ENCODE measurements around the gene SRRM5.
"Not testable (repeated sequence)": the region's sequence is repeated elsewhere in the genome, so short reads cannot be mapped to it uniquely, and the experiment has no call there.

SRRM5 gene

DNA sequence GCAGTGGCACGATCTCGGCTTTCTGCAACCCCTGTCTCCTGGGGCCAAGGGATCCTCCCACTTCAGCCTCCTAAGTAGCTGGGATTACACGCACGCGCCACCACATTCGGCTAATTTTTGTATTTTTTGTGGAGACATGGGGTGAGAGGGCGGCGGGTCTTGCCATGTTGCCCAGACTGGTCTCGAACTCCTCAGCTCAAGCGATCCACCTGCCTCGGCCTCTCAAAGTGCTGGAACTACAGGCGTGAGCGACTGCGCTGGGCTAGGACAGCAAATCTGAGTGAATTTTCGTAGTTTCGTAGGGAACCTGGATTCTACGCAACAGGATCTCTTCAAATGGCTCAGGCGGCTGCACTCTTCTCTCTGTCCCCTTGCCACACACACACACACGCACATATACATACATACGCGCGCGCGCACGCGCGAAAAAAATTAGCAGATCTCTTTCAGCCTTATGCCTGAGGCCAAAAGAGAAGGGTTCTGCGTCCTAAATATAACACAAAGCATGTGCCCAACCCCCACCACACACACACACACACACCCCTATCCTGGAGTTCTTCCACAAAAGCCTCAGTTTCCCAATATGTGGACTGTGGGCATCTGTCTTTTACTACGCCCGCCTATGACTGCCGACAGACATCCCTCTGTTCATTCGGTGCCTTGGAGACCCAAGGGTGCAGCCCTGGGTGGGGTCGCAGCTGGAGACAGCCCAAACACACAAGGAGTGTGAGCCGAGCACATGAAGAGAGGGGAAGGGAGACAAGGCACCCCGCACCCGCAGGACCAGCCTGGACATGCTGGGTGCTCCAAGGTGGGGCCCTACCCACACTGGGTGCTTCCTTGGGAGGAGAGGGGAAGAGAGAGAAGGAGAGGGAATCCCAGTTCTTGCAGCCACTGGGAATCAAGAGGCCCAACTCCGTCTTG lies 35.7 kb upstream of the SRRM5 start:
- H3K27me3 ChIP-seq (ENCODE audit: insufficient read depth, low read length) = no peaks in the 10 kb centered on the region
- H3K4me3 ChIP-seq (ENCODE audit: low read length) = peak overlapping the region; percentile 30
- H3K36me3 ChIP-seq (ENCODE audit: insufficient read depth, low read length) = peaks cover 18% of the 10 kb centered on the region
- peaks cover 14% of the 10 kb centered on the region for H3K4me1 ChIP-seq (ENCODE audit: insufficient read depth, low read length)
- peak overlapping the region; percentile 84 for H2AFZ ChIP-seq (ENCODE audit: low read depth, low read length)
- H3K9me3 ChIP-seq (ENCODE audit: low read length) = no peaks in the 10 kb centered on the region

DNA sequence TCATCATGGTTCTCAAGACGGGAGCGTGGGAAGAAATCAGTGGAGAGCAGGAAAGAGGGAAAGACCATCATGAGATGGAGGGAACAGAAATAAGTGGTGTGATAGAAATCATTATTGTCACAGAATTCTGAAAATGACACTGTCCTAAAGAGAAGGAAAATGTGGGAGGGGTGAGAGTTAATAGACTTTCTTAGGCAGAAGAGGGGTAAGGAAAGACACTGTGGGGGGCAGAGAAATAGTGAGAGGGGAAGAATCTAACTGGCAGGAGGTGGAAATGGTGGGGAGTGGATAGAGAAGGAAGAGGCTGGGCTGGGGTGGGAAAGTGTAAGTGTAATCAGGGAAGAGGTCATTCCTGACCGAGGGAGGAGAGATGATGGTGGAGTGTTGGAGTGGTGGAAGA lies 33.1 kb upstream of the SRRM5 start:
- no peaks in the 10 kb centered on the region for H3K36me3 ChIP-seq (ENCODE audit: insufficient read depth, low read length)
- no peak overlapping the region for H2AFZ ChIP-seq (ENCODE audit: low read depth, low read length)
- H3K27me3 ChIP-seq (ENCODE audit: insufficient read depth, low read length) = no peaks in the 10 kb centered on the region
- H3K4me1 ChIP-seq (ENCODE audit: insufficient read depth, low read length) = peaks cover 12% of the 10 kb centered on the region
- no peaks in the 10 kb centered on the region for H3K9me3 ChIP-seq (ENCODE audit: low read length)
- H3K4me3 ChIP-seq (ENCODE audit: low read length) = no peak overlapping the region

DNA sequence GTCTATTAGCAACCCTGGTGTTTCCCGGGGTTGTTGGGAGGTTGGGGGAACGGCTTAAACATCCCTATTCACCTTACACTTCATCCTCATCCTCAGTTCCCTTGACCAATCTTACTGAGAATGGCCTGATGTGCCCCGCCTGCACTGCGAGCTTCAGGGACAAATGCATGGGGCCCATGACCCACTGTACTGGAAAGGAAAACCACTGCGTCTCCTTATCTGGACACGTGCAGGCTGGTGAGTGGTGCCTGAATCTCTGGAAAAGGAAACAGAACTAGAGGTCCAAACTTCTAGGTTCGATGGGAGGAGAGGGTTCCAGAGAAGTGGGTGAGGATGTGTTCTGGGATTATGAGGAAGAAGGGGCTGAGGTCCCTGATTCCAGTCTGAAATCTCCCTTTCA lies 30.4 kb upstream of the SRRM5 start:
- Histone ChIP-seq H3K4me3 (ENCODE audit: low read length) (no peak overlapping the region), H3K27me3 (ENCODE audit: insufficient read depth, low read length) (no peaks in the 10 kb centered on the region), H3K36me3 (ENCODE audit: insufficient read depth, low read length) (peaks cover 3% of the 10 kb centered on the region), H3K9me3 (ENCODE audit: low read length) (no peaks in the 10 kb centered on the region), H3K4me1 (ENCODE audit: insufficient read depth, low read length) (no peaks in the 10 kb centered on the region), H2AFZ (ENCODE audit: low read depth, low read length) (no peak overlapping the region)

DNA sequence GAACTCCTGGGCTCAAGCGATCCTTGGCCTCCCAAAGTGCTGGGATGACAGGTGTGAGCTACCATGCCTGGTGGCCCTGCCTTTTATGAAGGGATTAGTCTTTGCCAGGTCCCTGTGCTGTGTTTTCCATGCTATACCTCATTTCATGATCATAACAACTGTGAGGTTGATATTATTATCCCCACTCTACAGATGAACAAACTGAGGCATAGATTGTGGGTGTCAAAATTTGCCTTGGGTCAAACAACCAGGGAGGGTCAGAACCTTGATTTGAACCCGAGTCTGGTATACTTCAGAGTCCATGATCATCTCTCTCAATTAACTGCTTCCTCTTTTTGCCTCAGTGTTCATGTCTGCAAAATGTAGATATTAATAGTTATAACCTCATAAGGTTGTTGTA lies 29.4 kb upstream of the SRRM5 start:
- Histone ChIP-seq H3K4me3 (ENCODE audit: low read length) (no peak overlapping the region), H3K36me3 (ENCODE audit: insufficient read depth, low read length) (peaks cover 5% of the 10 kb centered on the region), H3K4me1 (ENCODE audit: insufficient read depth, low read length) (no peaks in the 10 kb centered on the region), H3K9me3 (ENCODE audit: low read length) (no peaks in the 10 kb centered on the region), H2AFZ (ENCODE audit: low read depth, low read length) (no peak overlapping the region), H3K27me3 (ENCODE audit: insufficient read depth, low read length) (no peaks in the 10 kb centered on the region)

DNA sequence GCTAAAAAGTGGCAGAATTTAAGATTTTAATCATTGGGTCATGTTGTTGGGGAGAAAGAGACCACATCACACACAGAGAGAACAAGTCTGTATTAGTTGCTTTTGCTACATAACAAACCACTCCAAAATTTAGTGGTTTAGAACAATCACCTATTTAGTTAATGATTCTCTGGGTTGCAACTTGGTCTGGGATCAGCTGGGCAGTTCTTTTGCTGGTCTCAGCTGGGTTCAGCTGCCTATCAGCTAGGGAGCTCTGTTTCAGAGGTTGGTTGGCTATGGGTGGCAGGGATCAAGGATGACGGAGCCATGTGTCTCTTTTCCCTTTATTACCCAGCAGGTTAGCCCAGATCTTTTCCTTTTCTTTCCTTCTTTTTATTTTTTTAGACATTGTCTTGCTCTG lies 27.4 kb upstream of the SRRM5 start:
- Histone ChIP-seq H3K9me3 (ENCODE audit: low read length) (no peaks in the 10 kb centered on the region), H3K4me1 (ENCODE audit: insufficient read depth, low read length) (no peaks in the 10 kb centered on the region), H3K36me3 (ENCODE audit: insufficient read depth, low read length) (peaks cover 11% of the 10 kb centered on the region), H3K27me3 (ENCODE audit: insufficient read depth, low read length) (no peaks in the 10 kb centered on the region), H2AFZ (ENCODE audit: low read depth, low read length) (no peak overlapping the region), H3K4me3 (ENCODE audit: low read length) (no peak overlapping the region)

DNA sequence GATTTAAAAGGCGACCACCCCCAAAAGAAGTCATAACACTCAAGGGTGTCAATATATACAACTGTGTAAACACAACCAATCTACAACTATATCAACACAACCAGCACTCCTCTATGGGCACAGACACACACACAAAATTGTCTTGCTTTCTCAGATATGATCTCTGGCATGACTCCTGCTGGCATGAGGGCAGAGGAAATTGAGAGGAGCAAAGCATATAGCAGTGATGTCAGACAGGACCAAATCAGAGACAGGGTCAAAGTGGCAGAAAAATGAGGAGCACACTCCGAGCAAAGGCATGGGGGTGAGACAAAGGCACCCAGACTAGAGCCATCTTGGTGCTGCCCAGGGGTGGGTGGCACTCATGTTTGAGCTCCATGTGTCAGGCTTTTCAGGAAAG lies 25.5 kb upstream of the SRRM5 start:
- no peaks in the 10 kb centered on the region for H3K27me3 ChIP-seq (ENCODE audit: insufficient read depth, low read length)
- no peaks in the 10 kb centered on the region for H3K4me1 ChIP-seq (ENCODE audit: insufficient read depth, low read length)
- H2AFZ ChIP-seq (ENCODE audit: low read depth, low read length) = no peak overlapping the region
- no peaks in the 10 kb centered on the region for H3K9me3 ChIP-seq (ENCODE audit: low read length)
- no peak overlapping the region for H3K4me3 ChIP-seq (ENCODE audit: low read length)
- peaks cover 22% of the 10 kb centered on the region for H3K36me3 ChIP-seq (ENCODE audit: insufficient read depth, low read length)

DNA sequence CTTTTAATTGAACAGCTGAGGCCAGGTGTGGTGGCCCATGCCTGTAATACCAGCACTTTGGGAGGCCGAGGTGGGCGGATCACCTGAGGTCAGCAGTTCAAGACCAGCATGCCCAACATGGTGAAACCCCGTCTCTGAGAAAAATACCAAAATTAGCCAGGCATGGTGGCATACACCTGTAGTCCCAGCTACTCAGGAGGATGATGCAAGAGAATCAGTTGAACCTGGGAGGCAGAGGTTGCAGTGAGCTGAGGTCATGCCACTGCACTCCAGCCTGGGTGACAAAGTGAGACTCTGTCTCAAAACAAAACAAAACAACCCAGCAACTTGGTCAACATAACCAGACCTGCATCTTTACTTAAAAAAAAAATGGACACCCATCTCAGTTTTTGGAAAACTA lies 24.9 kb upstream of the SRRM5 start:
- H3K4me3 ChIP-seq (ENCODE audit: low read length); H3K27me3 ChIP-seq (ENCODE audit: insufficient read depth, low read length); H3K4me1 ChIP-seq (ENCODE audit: insufficient read depth, low read length); H3K9me3 ChIP-seq (ENCODE audit: low read length); H2AFZ ChIP-seq (ENCODE audit: low read depth, low read length): not testable (repeated sequence)
- peaks cover 23% of the 10 kb centered on the region for H3K36me3 ChIP-seq (ENCODE audit: insufficient read depth, low read length)

DNA sequence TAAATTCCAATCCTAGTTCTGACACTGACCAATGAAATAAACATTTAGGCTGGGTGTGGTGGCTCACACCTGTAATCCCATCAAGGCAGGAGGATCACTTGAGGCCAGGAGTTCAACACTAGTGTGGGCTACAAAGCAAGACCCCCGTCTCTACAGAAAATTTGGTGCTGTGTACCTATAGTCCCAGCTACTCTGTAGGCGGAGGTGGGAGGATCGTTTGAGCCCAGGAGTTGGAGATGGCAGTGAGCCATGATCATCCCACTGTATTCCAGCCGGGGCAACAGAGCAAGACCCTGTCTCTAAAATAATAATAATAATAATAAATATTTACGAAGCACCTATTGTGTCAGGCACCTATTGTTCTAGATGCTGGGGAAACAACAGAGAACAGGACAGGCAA lies 22.6 kb upstream of the SRRM5 start:
- Histone ChIP-seq H2AFZ (ENCODE audit: low read depth, low read length) (no peak overlapping the region), H3K4me3 (ENCODE audit: low read length) (no peak overlapping the region), H3K27me3 (ENCODE audit: insufficient read depth, low read length) (no peaks in the 10 kb centered on the region), H3K36me3 (ENCODE audit: insufficient read depth, low read length) (peaks cover 43% of the 10 kb centered on the region), H3K4me1 (ENCODE audit: insufficient read depth, low read length) (peaks cover 4% of the 10 kb centered on the region), H3K9me3 (ENCODE audit: low read length) (no peaks in the 10 kb centered on the region)

DNA sequence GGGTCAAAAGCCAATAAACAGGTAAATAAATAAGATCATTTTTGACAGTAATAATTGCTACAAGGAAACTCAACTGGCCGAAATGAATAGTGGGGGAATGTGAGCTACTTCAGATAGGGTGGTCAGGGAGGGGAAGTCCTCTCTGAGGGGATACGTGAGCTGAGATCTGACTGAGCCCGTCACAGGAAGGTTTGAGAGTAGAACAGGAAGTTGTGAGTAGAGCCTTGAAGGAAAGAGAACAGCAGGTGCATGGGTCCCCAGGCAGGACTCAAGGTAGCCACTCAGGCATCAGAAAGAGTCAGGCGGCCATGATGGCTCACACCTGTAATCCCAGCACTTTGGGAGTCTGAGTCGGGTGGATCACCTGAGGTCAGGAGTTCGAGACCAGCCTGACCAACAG lies 22.2 kb upstream of the SRRM5 start:
- Histone ChIP-seq H3K27me3 (ENCODE audit: insufficient read depth, low read length) (no peaks in the 10 kb centered on the region), H3K4me3 (ENCODE audit: low read length) (no peak overlapping the region), H3K9me3 (ENCODE audit: low read length) (no peaks in the 10 kb centered on the region), H3K4me1 (ENCODE audit: insufficient read depth, low read length) (peaks cover 6% of the 10 kb centered on the region), H3K36me3 (ENCODE audit: insufficient read depth, low read length) (peaks cover 43% of the 10 kb centered on the region), H2AFZ (ENCODE audit: low read depth, low read length) (no peak overlapping the region)

DNA sequence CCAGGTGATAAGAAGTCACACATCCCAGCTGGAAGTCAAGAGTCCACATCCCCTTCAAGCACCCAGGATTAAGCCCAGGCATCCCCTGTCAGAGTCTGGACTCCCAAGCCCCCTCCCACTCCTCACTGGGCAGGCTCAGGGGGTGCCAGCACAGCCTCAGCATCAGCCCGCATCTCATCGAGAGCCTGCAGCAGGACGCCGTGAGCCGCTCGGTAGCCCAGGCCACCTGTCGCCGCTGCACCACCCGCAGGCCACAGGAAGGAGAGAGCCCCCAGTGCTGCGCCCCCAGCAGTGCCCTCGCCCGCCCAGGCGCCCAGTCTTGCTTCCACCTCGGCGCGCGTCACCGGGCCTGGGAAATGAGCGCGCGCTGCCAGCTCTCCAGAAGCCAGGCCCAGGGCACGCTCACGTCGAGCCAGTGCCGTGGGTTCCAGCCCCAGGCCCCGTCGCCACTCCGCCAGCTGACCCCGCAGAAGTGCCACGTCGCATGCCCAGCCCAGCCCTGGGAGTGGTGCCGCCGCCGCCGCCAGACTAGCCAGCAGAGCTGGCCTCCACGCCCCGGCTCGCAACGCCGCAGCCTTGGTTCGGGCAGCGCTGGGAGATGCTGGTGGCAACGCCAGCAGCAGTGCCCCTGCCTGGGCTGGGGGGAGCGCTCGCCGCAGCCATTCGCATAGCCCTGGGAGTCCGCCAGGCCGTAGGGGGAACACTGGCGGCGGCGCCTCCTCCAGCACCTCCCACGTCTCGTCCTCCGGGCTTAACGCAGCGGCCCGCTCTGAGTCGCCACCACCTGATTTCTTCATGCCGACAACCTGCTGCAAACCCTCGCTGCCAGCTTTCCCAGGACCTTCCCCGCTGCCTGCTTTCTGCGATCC lies 19.8 kb upstream of the SRRM5 start:
- no peaks in the 10 kb centered on the region for H3K9me3 ChIP-seq (ENCODE audit: low read length)
- no peaks in the 10 kb centered on the region for H3K27me3 ChIP-seq (ENCODE audit: insufficient read depth, low read length)
- H3K4me1 ChIP-seq (ENCODE audit: insufficient read depth, low read length) = peaks cover 15% of the 10 kb centered on the region
- H3K36me3 ChIP-seq (ENCODE audit: insufficient read depth, low read length) = peaks cover 38% of the 10 kb centered on the region
- no peak overlapping the region for H3K4me3 ChIP-seq (ENCODE audit: low read length)
- no peak overlapping the region for H2AFZ ChIP-seq (ENCODE audit: low read depth, low read length)

DNA sequence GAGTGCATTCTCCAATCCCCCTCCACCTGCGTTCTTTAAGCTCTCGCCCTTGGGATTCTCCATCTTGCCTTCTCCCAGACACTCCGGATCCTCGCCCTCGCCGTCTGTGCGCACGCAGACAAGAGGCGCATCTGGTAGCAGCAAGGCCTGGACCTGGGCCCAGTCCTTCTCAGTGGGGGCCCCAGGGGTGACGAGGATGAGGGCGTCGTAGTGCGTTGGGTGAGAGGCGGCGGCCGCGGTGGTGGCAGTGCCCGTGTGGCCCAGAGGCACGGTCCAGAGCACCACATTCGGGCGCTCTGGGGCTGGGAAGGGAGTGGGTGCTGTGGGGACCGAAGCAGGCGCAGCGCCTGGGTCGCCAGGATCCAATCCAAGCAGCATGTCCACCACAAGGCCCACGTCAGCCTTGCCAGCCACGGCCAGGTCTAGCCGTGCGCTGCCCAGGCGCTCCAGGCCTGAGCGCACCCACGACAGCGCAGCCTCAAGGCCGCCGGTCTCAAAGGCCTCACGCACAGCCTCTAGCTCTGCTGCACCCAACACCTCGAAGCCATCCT lies 19.0 kb upstream of the SRRM5 start:
- no peaks in the 10 kb centered on the region for H3K9me3 ChIP-seq (ENCODE audit: low read length)
- H2AFZ ChIP-seq (ENCODE audit: low read depth, low read length) = no peak overlapping the region
- no peak overlapping the region for H3K4me3 ChIP-seq (ENCODE audit: low read length)
- H3K36me3 ChIP-seq (ENCODE audit: insufficient read depth, low read length) = peaks cover 38% of the 10 kb centered on the region
- H3K4me1 ChIP-seq (ENCODE audit: insufficient read depth, low read length) = peaks cover 23% of the 10 kb centered on the region
- H3K27me3 ChIP-seq (ENCODE audit: insufficient read depth, low read length) = no peaks in the 10 kb centered on the region

DNA sequence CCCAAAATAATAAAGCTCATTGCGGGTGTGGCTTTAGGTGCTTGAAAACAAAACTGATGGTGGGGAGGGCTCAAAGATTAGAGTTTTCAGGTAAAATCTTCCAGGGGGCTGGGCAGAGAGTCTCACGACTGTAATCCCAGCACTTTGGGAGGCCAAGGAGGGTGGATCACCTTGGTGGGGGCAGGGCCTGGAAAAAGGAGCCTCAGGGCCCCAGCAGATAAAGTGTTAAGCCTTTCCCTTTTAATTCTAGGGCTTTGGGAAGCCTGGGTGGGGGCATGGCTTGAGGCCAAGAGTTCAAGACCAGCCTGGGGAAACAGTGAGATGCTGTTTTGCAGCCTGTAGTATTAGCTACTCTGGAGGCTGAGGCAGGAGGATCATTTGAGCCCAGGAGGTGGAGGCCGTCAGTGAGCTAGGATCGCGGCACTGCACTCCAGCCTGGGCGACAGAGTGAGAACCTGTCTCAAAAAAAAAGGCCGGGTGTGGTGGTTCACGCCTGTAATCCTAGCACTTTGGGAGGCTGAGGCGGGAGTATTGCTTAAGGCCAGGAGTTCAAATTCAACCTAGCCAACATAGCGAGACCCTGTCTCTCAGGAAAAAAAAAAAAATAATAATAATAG lies 17.7 kb upstream of the SRRM5 start:
- Histone ChIP-seq H3K9me3 (ENCODE audit: low read length) (no peaks in the 10 kb centered on the region), H2AFZ (ENCODE audit: low read depth, low read length) (no peak overlapping the region)

More for the DNA sequence above, 17.7 kb upstream of the SRRM5 start:
- peak overlapping the region; percentile 82 for H3K4me3 ChIP-seq (ENCODE audit: low read length)
- H3K27me3 ChIP-seq (ENCODE audit: insufficient read depth, low read length) = no peaks in the 10 kb centered on the region
- H3K36me3 ChIP-seq (ENCODE audit: insufficient read depth, low read length) = peaks cover 41% of the 10 kb centered on the region
- peaks cover 26% of the 10 kb centered on the region for H3K4me1 ChIP-seq (ENCODE audit: insufficient read depth, low read length)
